ENCODE measurements around the gene KCNAB2.

Gene KCNAB2

GRCh38 chr1:6035719-6036118, 10.0 kb upstream of the KCNAB2 start:
- no peak for TF ChIP-seq CTCF (IDR thresholded peaks at IDR 0.05; ENCODE audit: insufficient read depth, low read length, poor library complexity, severe bottlenecking)
- H3K4me3 ChIP-seq (replicated peaks; ENCODE audit: low read depth, low read length) = no peak overlapping the region
- H3K27me3 ChIP-seq (replicated peaks; ENCODE audit: control insufficient read depth, insufficient read depth, low read length) = no peaks in the 10 kb centered on the region
- no peak for DNase-seq (ENCODE audit: extremely low read depth, insufficient read length)
- H3K36me3 ChIP-seq (ENCODE audit: control insufficient read depth, insufficient read depth, low read length) = peaks cover 12% of the 10 kb centered on the region

GRCh38 chr1:6037338-6037762, 8.3 kb upstream of the KCNAB2 start:
- no peak for DNase-seq (ENCODE audit: extremely low read depth, insufficient read length)

GRCh38 chr1:6038603-6039002, 7.1 kb upstream of the KCNAB2 start:
- H3K27me3 ChIP-seq (replicated peaks; ENCODE audit: control insufficient read depth, insufficient read depth, low read length) = no peaks in the 10 kb centered on the region
- no peak for TF ChIP-seq CTCF (IDR thresholded peaks at IDR 0.05; ENCODE audit: insufficient read depth, low read length, poor library complexity, severe bottlenecking)
- DNase-seq (ENCODE audit: extremely low read depth, insufficient read length) = no peak
- H3K36me3 ChIP-seq (ENCODE audit: control insufficient read depth, insufficient read depth, low read length) = peaks cover 25% of the 10 kb centered on the region
- no peak overlapping the region for H3K4me3 ChIP-seq (replicated peaks; ENCODE audit: low read depth, low read length)

More at GRCh38 chr1:6037338-6037762, 8.3 kb upstream of the KCNAB2 start:
- no peak overlapping the region for H3K4me3 ChIP-seq (replicated peaks; ENCODE audit: low read depth, low read length)
- no peak for TF ChIP-seq CTCF (IDR thresholded peaks at IDR 0.05; ENCODE audit: insufficient read depth, low read length, poor library complexity, severe bottlenecking)
- H3K27me3 ChIP-seq (replicated peaks; ENCODE audit: control insufficient read depth, insufficient read depth, low read length) = no peaks in the 10 kb centered on the region
- peaks cover 25% of the 10 kb centered on the region for H3K36me3 ChIP-seq (ENCODE audit: control insufficient read depth, insufficient read depth, low read length)

GRCh38 chr1:6039031-6039430, 6.7 kb upstream of the KCNAB2 start:
- TF ChIP-seq CTCF (IDR thresholded peaks at IDR 0.05; ENCODE audit: insufficient read depth, low read length, poor library complexity, severe bottlenecking) = no peak
- Histone ChIP-seq H3K4me3 (replicated peaks; ENCODE audit: low read depth, low read length) (no peak overlapping the region), H3K27me3 (replicated peaks; ENCODE audit: control insufficient read depth, insufficient read depth, low read length) (no peaks in the 10 kb centered on the region), H3K36me3 (ENCODE audit: control insufficient read depth, insufficient read depth, low read length) (peaks cover 27% of the 10 kb centered on the region)
- no peak for DNase-seq (ENCODE audit: extremely low read depth, insufficient read length)

- no peaks in the 10 kb centered on the region for H3K27me3 ChIP-seq (replicated peaks; ENCODE audit: control insufficient read depth, insufficient read depth, low read length)
- DNase-seq (ENCODE audit: extremely low read depth, insufficient read length) = no peak
- peaks cover 22% of the 10 kb centered on the region for H3K36me3 ChIP-seq (ENCODE audit: control insufficient read depth, insufficient read depth, low read length)
- no peak for TF ChIP-seq CTCF (IDR thresholded peaks at IDR 0.05; ENCODE audit: insufficient read depth, low read length, poor library complexity, severe bottlenecking)
- H3K4me3 ChIP-seq (replicated peaks; ENCODE audit: low read depth, low read length) = no peak overlapping the region
Measured at GRCh38 chr1:6040444-6040843, 5.2 kb upstream of the KCNAB2 start.

- H3K36me3 ChIP-seq (ENCODE audit: control insufficient read depth, insufficient read depth, low read length) = peaks cover 22% of the 10 kb centered on the region
- no peak overlapping the region for H3K4me3 ChIP-seq (replicated peaks; ENCODE audit: low read depth, low read length)
- no peaks in the 10 kb centered on the region for H3K27me3 ChIP-seq (replicated peaks; ENCODE audit: control insufficient read depth, insufficient read depth, low read length)
- no peak for DNase-seq (ENCODE audit: extremely low read depth, insufficient read length)
- no peak for TF ChIP-seq CTCF (IDR thresholded peaks at IDR 0.05; ENCODE audit: insufficient read depth, low read length, poor library complexity, severe bottlenecking)
Measured at GRCh38 chr1:6040861-6041415, 4.8 kb upstream of the KCNAB2 start.
